Measurements from ENCODE around the gene CCDC6.
"Not testable (repeated sequence)": the region's sequence is repeated elsewhere in the genome, so short reads cannot be mapped to it uniquely, and the experiment has no call there.

Gene CCDC6

GRCh38 chr10:59754951-59755350 lies 151.4 kb downstream of the CCDC6 start:
- DNase-seq (ENCODE audit: low spot score) = no peak

- DNase-seq (ENCODE audit: low spot score) = peak; percentile 63
Measured at GRCh38 chr10:59753267-59753666, 153.1 kb downstream of the CCDC6 start, which contains the start of gene MRLN. MRLN (minus strand) TSS chr10:59753455.

DNA sequence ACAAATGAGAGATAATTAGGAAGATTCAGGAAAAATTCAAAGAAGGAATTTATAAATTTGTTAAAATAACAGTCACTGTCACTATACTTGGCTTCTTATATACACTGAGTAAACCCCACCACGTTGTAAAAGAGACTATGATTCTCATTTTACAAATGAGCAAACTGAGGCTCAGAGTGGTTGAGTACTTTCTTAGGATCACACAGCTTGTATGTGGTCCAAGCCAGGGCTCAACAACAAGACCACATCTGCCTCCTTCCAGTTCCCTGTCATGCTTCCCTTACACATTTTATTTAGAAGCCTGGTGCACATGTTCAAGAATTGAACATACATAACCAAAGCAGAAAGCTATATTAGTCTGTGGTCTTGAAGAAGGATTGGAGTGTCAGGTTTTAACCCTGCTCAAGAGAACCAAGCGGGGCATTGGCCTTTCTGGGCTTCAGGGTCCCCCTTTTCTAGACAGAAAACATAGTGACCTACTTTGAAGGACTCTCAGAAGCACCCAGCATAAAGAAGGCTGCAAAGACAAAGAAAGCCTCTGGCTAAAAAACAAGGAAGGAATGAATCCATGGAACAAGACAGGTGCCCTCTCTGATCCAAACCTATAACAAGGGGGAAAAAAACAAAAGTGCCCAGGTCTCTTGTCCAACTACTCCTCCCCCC lies 153.9 kb downstream of the CCDC6 start:
- no peak for DNase-seq (ENCODE audit: low spot score)

DNA sequence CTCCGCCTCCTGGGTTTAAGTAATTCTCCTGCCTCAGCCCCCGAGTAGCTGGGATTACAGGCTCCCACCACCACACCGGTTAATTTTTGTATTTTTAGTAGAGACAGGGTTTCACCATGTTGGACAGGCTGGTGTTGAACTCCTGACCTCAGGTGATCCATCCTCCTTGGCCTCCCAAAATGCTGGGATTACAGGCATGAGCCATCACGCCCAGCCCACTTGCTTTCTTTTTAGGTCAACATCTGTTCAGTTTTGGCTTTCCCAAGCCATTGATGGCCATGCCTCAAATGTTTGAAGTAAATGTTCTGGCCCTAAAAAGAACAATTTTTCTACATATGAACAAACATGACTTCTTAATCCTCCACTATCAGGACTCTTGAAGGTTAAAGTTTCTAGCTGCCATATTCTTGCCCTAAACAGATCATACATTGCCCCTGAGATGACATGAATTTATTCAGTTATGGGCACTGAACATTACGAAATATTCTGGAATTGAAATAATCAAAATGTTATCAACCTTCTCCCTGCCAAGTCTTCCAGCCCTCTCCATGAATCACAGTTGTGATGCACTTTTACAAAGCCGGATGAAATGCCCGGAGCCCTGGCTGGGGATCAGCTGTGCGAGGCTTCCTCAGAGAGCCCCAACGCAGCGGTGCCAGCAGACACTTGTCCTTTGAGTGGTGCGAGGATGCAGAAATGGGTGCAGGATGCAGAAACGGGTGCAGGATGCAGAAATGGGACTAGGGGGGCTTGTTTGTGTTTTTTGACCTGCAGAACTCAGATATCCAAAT lies 156.0 kb downstream of the CCDC6 start:
- DNase-seq (ENCODE audit: low spot score) = no peak

GRCh38 chr10:59748834-59749233 lies 157.5 kb downstream of the CCDC6 start:
- no peak for DNase-seq (ENCODE audit: low spot score)

DNA sequence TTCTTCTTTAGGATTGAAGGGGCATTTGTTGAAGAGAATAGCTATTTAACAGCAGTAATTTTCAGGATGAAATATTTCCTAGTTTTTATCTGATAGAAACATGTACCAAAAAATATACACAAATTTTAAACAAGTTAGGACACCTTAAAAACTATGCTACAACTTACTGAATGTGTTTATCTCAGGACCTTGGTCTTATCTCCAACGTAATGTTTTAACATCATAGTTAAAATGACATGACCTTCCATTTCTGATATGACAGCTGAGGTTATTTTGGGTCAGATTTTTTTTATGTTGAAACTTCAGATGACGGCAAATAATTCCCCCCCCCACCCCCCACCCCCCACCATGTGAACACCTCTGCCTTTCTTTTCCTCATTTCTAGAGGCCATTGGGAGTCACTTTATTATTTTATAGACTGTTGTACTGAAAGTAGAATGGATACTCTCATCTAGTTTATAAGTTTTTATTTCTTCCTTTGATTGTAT lies 161.1 kb downstream of the CCDC6 start:
- no peak for DNase-seq (ENCODE audit: low spot score)

DNA sequence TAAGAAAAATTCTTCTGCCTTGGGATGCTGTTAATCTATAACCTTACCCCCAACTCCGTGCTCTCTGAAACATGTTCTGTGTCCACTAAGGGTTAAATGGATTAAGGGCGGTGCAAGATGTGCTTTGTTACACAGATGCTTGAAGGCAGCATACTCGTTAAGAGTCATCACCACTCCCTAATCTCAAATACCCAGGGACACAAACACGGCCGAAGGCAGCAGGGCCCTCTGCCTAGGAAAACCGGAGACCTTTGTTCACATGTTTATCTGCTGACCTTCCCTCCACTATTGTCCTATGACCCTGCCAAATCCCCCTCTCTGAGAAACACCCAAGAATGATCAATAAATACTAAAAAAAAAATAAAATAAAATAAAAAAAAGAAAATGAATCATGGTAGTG lies 161.6 kb downstream of the CCDC6 start:
- not testable (repeated sequence) for DNase-seq (ENCODE audit: low spot score)

DNA sequence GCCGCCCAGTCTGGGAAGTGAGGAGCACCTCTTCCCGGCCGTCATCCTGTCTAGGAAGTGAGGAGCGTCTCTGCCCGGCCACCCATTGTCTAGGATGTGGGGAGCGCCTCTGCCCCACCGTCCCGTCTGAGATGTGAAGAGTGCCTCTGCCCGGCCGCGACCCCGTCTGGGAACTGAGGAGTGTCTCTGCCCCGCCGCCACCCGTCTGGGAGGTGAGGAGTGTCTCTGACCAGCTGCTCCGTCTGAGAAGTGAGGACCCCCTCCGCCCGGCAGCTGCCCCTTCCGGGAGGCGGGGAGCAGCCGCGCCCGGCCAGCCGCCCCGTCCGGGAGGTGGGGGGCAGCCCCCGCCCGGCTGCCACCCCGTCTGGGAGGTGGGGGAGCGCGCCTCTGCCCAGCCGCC lies 162.2 kb downstream of the CCDC6 start:
- DNase-seq (ENCODE audit: low spot score) = not testable (repeated sequence)

GRCh38 chr10:59741583-59741982 lies 164.8 kb downstream of the CCDC6 start:
- no peak for DNase-seq (ENCODE audit: low spot score)

GRCh38 chr10:59741048-59741447 lies 165.3 kb downstream of the CCDC6 start:
- DNase-seq (ENCODE audit: low spot score) = no peak
